ENCODE measurements around the gene NOL6. TPM values are rescaled to one million over a fixed set of nuclear protein-coding genes. Genes with fewer than 3 reads are reported as not detected.
"Not testable (repeated sequence)": the region's sequence is repeated elsewhere in the genome, so short reads cannot be mapped to it uniquely, and the experiment has no call there.

NOL6 gene
- total and polyA plus RNA-seq, 10 of the 15 experiments (the other 5 are each of a cell fraction or from before 2014, with no cell fraction given) = 8.3 to 53.2 (median 33.1) TPM

GRCh38 chr9:33493819-33494218, 20.1 kb upstream of the NOL6 start:
- H3K4me3 ChIP-seq; DNase-seq (ENCODE audit: low read depth, low spot score); H3K27me3 ChIP-seq (replicated peaks in 1 of 2; ENCODE audit: control insufficient read depth in 2 of 2, insufficient read depth in 2 of 2, low read length in 1 of 2); RAD21 ChIA-PET (ENCODE audit: unreplicated experiment); H3K9me3 ChIP-seq (replicated peaks; ENCODE audit: control insufficient read depth, insufficient read depth, low read length); H2AFZ ChIP-seq (ENCODE audit: control insufficient read depth, low read depth, low read length); POLR2A ChIA-PET; CTCF ChIA-PET; H3K9ac ChIP-seq (ENCODE audit: control insufficient read depth, insufficient read depth, low read length); ATAC-seq; H4K20me1 ChIP-seq (ENCODE audit: control insufficient read depth, insufficient read depth); H3K4me1 ChIP-seq (ENCODE audit: control insufficient read depth, insufficient read depth, low read length); H3K27ac ChIP-seq (ENCODE audit: control insufficient read depth, insufficient read depth); FAIRE-seq; H3K79me2 ChIP-seq (ENCODE audit: control insufficient read depth, insufficient read depth, low read length); intact Hi-C loops (cut with micrococcal nuclease; ENCODE audit: unreplicated experiment); in situ Hi-C loops (cut with MboI); SMC1A ChIA-PET (ENCODE audit: uncharacterized antibody, unreplicated experiment); H3K4me2 ChIP-seq (ENCODE audit: control insufficient read depth, insufficient read depth); H3K36me3 ChIP-seq (ENCODE audit: control insufficient read depth in 2 of 2, insufficient read depth in 2 of 2, low read length in 1 of 2); BruUV-seq (replicated peaks): not testable (repeated sequence)
- WGBS (ENCODE audit: insufficient coverage, insufficient replicate concordance, low lambda C conversion rate, missing lambda C conversion rate) = 5% methylated on average over 2 of the region's 2 CpGs

- no peak for FAIRE-seq
- Histone ChIP-seq H3K4me1 (ENCODE audit: control insufficient read depth, insufficient read depth, low read length) (no peaks in the 10 kb centered on the region), H3K4me3 (no peak overlapping the region), H3K27me3 (replicated peaks in 1 of 2; ENCODE audit: control insufficient read depth in 2 of 2, insufficient read depth in 2 of 2, low read length in 1 of 2) (peaks cover 0 to 2% of the 10 kb centered on the region in 2 experiments; a peak in 1 of 4 replicates), H3K79me2 (ENCODE audit: control insufficient read depth, insufficient read depth, low read length) (no peaks in the 10 kb centered on the region), H3K9me3 (replicated peaks; ENCODE audit: control insufficient read depth, insufficient read depth, low read length) (no peaks in the 10 kb centered on the region), H3K9ac (ENCODE audit: control insufficient read depth, insufficient read depth, low read length) (no peak overlapping the region), H3K27ac (ENCODE audit: control insufficient read depth, insufficient read depth) (no peak overlapping the region), H3K36me3 (ENCODE audit: control insufficient read depth in 2 of 2, insufficient read depth in 2 of 2, low read length in 1 of 2) (no peaks in the 10 kb centered on the region), H4K20me1 (ENCODE audit: control insufficient read depth, insufficient read depth) (no peaks in the 10 kb centered on the region; the same call in 1 of the 2 replicates), H3K4me2 (ENCODE audit: control insufficient read depth, insufficient read depth) (no peak overlapping the region), H2AFZ (ENCODE audit: control insufficient read depth, low read depth, low read length) (no peak overlapping the region)
- ChIA-PET CTCF (no interaction called here), POLR2A (no interaction called here), SMC1A (ENCODE audit: uncharacterized antibody, unreplicated experiment) (no interaction called here), RAD21 (ENCODE audit: unreplicated experiment) (no interaction called here)
- DNase-seq (ENCODE audit: low read depth, low spot score) = no peak
- intact Hi-C loops (cut with micrococcal nuclease; ENCODE audit: unreplicated experiment) (no loop called here), in situ Hi-C loops (cut with MboI) (no loop called here)
- WGBS (ENCODE audit: insufficient coverage, insufficient replicate concordance, low lambda C conversion rate, missing lambda C conversion rate) = 19% methylated on average over 2 of the region's 2 CpGs
- no TSS peak for BruUV-seq (replicated peaks)
- ATAC-seq = no peak
- TF ChIP-seq NFIC (IDR thresholded peaks at IDR 0.05; ENCODE audit: low read depth, low read length) (no peak), HCFC1 (IDR thresholded peaks at IDR 0.05; ENCODE audit: low read length) (no peak), NR2C2 (IDR thresholded peaks at IDR 0.05; ENCODE audit: borderline replicate concordance, control insufficient read depth, insufficient read length, low read depth) (no peak), NR2F1 (conservative IDR thresholded peaks at IDR 0.05) (no peak), SMAD5 (IDR thresholded peaks at IDR 0.05; ENCODE audit: low read depth) (no peak), ATF7 (IDR thresholded peaks at IDR 0.05; ENCODE audit: low read depth) (no peak), IRF4 (IDR thresholded peaks at IDR 0.05; ENCODE audit: low read depth, low read length) (no peak), ZNF687 (IDR thresholded peaks at IDR 0.05) (no peak), ZBTB33 (IDR thresholded peaks at IDR 0.05) (no peak), NKRF (conservative IDR thresholded peaks at IDR 0.05) (no peak), EED (IDR thresholded peaks at IDR 0.05; ENCODE audit: low read depth) (no peak)
Measured at GRCh38 chr9:33489066-33489465, 15.3 kb upstream of the NOL6 start.

Measured in GM12878 (cell line).